ENCODE results near the gene HTRA3. TPM values are rescaled to one million over a fixed set of nuclear protein-coding genes. Genes with fewer than 3 reads are reported as not detected.

Gene HTRA3
- total RNA-seq, 5 donors from 2014 or later (not counting 1 experiment from before 2014, with no cell fraction given), result 0.13 to 0.26 TPM; not detected in 3

- Mint-ChIP-seq H3K27me3 (no peaks in the 10 kb centered on the region), H3K4me1 (no peaks in the 10 kb centered on the region)
- 84% methylated on average over 23 of the region's 23 CpGs for WGBS (ENCODE audit: insufficient coverage)
Measured at GRCh38 chr4:8285976-8286718, 16.6 kb downstream of the HTRA3 start.

GRCh38 chr4:8286719-8287342, 17.3 kb downstream of the HTRA3 start:
- H3K27me3 Mint-ChIP-seq, result no peaks in the 10 kb centered on the region
- H3K27me3 ChIP-seq (replicated peaks in 1 of 2; ENCODE audit: control insufficient read depth in 2 of 2, extremely low read depth in 1 of 2, insufficient read depth in 2 of 2, low read length in 1 of 2), result peaks cover 0 to 5% of the 10 kb centered on the region in 2 experiments
- CTCF ChIA-PET, result no interaction called here

More at GRCh38 chr4:8285976-8286718, 16.6 kb downstream of the HTRA3 start:
- Mint-ChIP-seq H3K9me3 (no peaks in the 10 kb centered on the region), H3K36me3 (no peaks in the 10 kb centered on the region), H3K4me3 (no peak overlapping the region), H3K27ac (no peak overlapping the region)
- peaks cover 0 to 7% of the 10 kb centered on the region in 2 experiments for H3K27me3 ChIP-seq (replicated peaks in 1 of 2; ENCODE audit: control insufficient read depth in 2 of 2, extremely low read depth in 1 of 2, insufficient read depth in 2 of 2, low read length in 1 of 2)
- DNase-seq (no peak), ATAC-seq (replicated peaks in 1 of 4) (no peak)
- POLR2A ChIA-PET, result no interaction called here
- CTCF ChIA-PET, result no interaction called here
- H3K36me3 ChIP-seq (ENCODE audit: control insufficient read depth in 2 of 2, extremely low read depth in 1 of 2, insufficient read depth in 1 of 2, low read length in 1 of 2), result no peaks in the 10 kb centered on the region
- H3K27ac ChIP-seq (ENCODE audit: low read length), result no peak overlapping the region
- H3K4me3 ChIP-seq (ENCODE audit: control insufficient read depth in 1 of 2, extremely low read depth in 1 of 2, low read length in 1 of 2), result no peak overlapping the region
- H3K9me3 ChIP-seq, result no peaks in the 10 kb centered on the region
- H3K4me1 ChIP-seq (ENCODE audit: control insufficient read depth in 1 of 2, extremely low read depth in 1 of 2, insufficient read depth in 2 of 2, low read length in 2 of 2), result no peaks in the 10 kb centered on the region

GRCh38 chr4:8287343-8288280, 18.1 kb downstream of the HTRA3 start:
- no peaks in the 10 kb centered on the region for H3K4me1 Mint-ChIP-seq
- Histone ChIP-seq H3K9me3 (no peaks in the 10 kb centered on the region), H3K4me3 (ENCODE audit: control insufficient read depth in 1 of 2, extremely low read depth in 1 of 2, low read length in 1 of 2) (no peak overlapping the region), H3K4me1 (ENCODE audit: control insufficient read depth in 1 of 2, extremely low read depth in 1 of 2, insufficient read depth in 2 of 2, low read length in 2 of 2) (no peaks in the 10 kb centered on the region), H3K27me3 (replicated peaks in 1 of 2; ENCODE audit: control insufficient read depth in 2 of 2, extremely low read depth in 1 of 2, insufficient read depth in 2 of 2, low read length in 1 of 2) (peaks cover 0 to 5% of the 10 kb centered on the region in 2 experiments), H3K36me3 (ENCODE audit: control insufficient read depth in 2 of 2, extremely low read depth in 1 of 2, insufficient read depth in 1 of 2, low read length in 1 of 2) (no peaks in the 10 kb centered on the region), H3K27ac (ENCODE audit: low read length) (no peak overlapping the region)
- WGBS (ENCODE audit: insufficient coverage), result 80% methylated on average over 8 of the region's 18 CpGs
- no peak for ATAC-seq (replicated peaks in 1 of 4)
- CTCF ChIA-PET, result no interaction called here
- H3K36me3 Mint-ChIP-seq, result no peaks in the 10 kb centered on the region
- no peaks in the 10 kb centered on the region for H3K9me3 Mint-ChIP-seq
- H3K27ac Mint-ChIP-seq, result no peak overlapping the region
- H3K4me3 Mint-ChIP-seq, result no peak overlapping the region
- no peaks in the 10 kb centered on the region for H3K27me3 Mint-ChIP-seq
- POLR2A ChIA-PET, result no interaction called here
- no peak for DNase-seq

More at GRCh38 chr4:8286719-8287342, 17.3 kb downstream of the HTRA3 start:
- no peak overlapping the region for H3K27ac Mint-ChIP-seq
- H3K9me3 Mint-ChIP-seq, result no peaks in the 10 kb centered on the region
- no peaks in the 10 kb centered on the region for H3K36me3 ChIP-seq (ENCODE audit: control insufficient read depth in 2 of 2, extremely low read depth in 1 of 2, insufficient read depth in 1 of 2, low read length in 1 of 2)
- POLR2A ChIA-PET, result no interaction called here
- no peak overlapping the region for H3K27ac ChIP-seq (ENCODE audit: low read length)
- no peaks in the 10 kb centered on the region for H3K36me3 Mint-ChIP-seq
- DNase-seq, result no peak
- H3K4me3 ChIP-seq (ENCODE audit: control insufficient read depth in 1 of 2, extremely low read depth in 1 of 2, low read length in 1 of 2), result no peak overlapping the region
- no peaks in the 10 kb centered on the region for H3K4me1 Mint-ChIP-seq
- no peaks in the 10 kb centered on the region for H3K4me1 ChIP-seq (ENCODE audit: control insufficient read depth in 1 of 2, extremely low read depth in 1 of 2, insufficient read depth in 2 of 2, low read length in 2 of 2)
- no peaks in the 10 kb centered on the region for H3K9me3 ChIP-seq
- 85% methylated on average over 12 of the region's 15 CpGs for WGBS (ENCODE audit: insufficient coverage)
- no peak for ATAC-seq (replicated peaks in 1 of 4)
- no peak overlapping the region for H3K4me3 Mint-ChIP-seq

- ChIA-PET CTCF (no interaction called here), POLR2A (no interaction called here)
- Histone ChIP-seq H3K27ac (ENCODE audit: low read length) (no peak overlapping the region), H3K4me1 (ENCODE audit: control insufficient read depth in 1 of 2, extremely low read depth in 1 of 2, insufficient read depth in 2 of 2, low read length in 2 of 2) (no peaks in the 10 kb centered on the region), H3K27me3 (replicated peaks in 1 of 2; ENCODE audit: control insufficient read depth in 2 of 2, extremely low read depth in 1 of 2, insufficient read depth in 2 of 2, low read length in 1 of 2) (peaks cover 0 to 4% of the 10 kb centered on the region in 2 experiments), H3K9me3 (no peaks in the 10 kb centered on the region), H3K36me3 (ENCODE audit: control insufficient read depth in 2 of 2, extremely low read depth in 1 of 2, insufficient read depth in 1 of 2, low read length in 1 of 2) (no peaks in the 10 kb centered on the region), H3K4me3 (ENCODE audit: control insufficient read depth in 1 of 2, extremely low read depth in 1 of 2, low read length in 1 of 2) (no peak overlapping the region)
- H3K27me3 Mint-ChIP-seq, result no peaks in the 10 kb centered on the region
- ATAC-seq (replicated peaks in 1 of 4), result no peak
- no peaks in the 10 kb centered on the region for H3K9me3 Mint-ChIP-seq
- no peak overlapping the region for H3K4me3 Mint-ChIP-seq
- H3K27ac Mint-ChIP-seq, result no peak overlapping the region
- WGBS (ENCODE audit: insufficient coverage), result 75% methylated on average over 11 of the region's 13 CpGs
- H3K4me1 Mint-ChIP-seq, result no peaks in the 10 kb centered on the region
- no peaks in the 10 kb centered on the region for H3K36me3 Mint-ChIP-seq
- DNase-seq, result no peak
Measured at GRCh38 chr4:8289151-8289750, 19.7 kb downstream of the HTRA3 start.

- H3K4me3 Mint-ChIP-seq, result no peak overlapping the region
- no peaks in the 10 kb centered on the region for H3K4me1 Mint-ChIP-seq
- DNase-seq (no peak), ATAC-seq (replicated peaks in 1 of 4) (no peak)
- H3K27ac ChIP-seq (ENCODE audit: low read length), result no peak overlapping the region
- no peaks in the 10 kb centered on the region for H3K9me3 ChIP-seq
- H3K4me1 ChIP-seq (ENCODE audit: control insufficient read depth in 1 of 2, extremely low read depth in 1 of 2, insufficient read depth in 2 of 2, low read length in 2 of 2), result no peaks in the 10 kb centered on the region
- no peaks in the 10 kb centered on the region for H3K36me3 ChIP-seq (ENCODE audit: control insufficient read depth in 2 of 2, extremely low read depth in 1 of 2, insufficient read depth in 1 of 2, low read length in 1 of 2)
- no peaks in the 10 kb centered on the region for H3K36me3 Mint-ChIP-seq
- H3K27me3 ChIP-seq (replicated peaks in 1 of 2; ENCODE audit: control insufficient read depth in 2 of 2, extremely low read depth in 1 of 2, insufficient read depth in 2 of 2, low read length in 1 of 2), result peaks cover 0 to 3% of the 10 kb centered on the region in 2 experiments
- no peak overlapping the region for H3K4me3 ChIP-seq (ENCODE audit: control insufficient read depth in 1 of 2, extremely low read depth in 1 of 2, low read length in 1 of 2)
- H3K9me3 Mint-ChIP-seq, result peaks cover 0 to 4% (median 0%) of the 10 kb centered on the region in 3 donors
- WGBS (ENCODE audit: insufficient coverage), result 89% methylated on average over 27 of the region's 29 CpGs
- H3K27me3 Mint-ChIP-seq, result no peaks in the 10 kb centered on the region
- ChIA-PET POLR2A (no interaction called here), CTCF (no interaction called here)
- no peak overlapping the region for H3K27ac Mint-ChIP-seq
Measured at GRCh38 chr4:8289956-8290700, 20.6 kb downstream of the HTRA3 start.

GRCh38 chr4:8290701-8290970, 21.1 kb downstream of the HTRA3 start:
- CTCF ChIA-PET, result no interaction called here
- no peak overlapping the region for H3K27ac ChIP-seq (ENCODE audit: low read length)
- no peak for DNase-seq

More at GRCh38 chr4:8290701-8290970, 21.1 kb downstream of the HTRA3 start:
- no peaks in the 10 kb centered on the region for H3K4me1 Mint-ChIP-seq
- H3K36me3 ChIP-seq (ENCODE audit: control insufficient read depth in 2 of 2, extremely low read depth in 1 of 2, insufficient read depth in 1 of 2, low read length in 1 of 2), result no peaks in the 10 kb centered on the region
- no CpG with 5 or more reads among the region's 8 CpGs for WGBS (ENCODE audit: insufficient coverage)
- no peaks in the 10 kb centered on the region for H3K4me1 ChIP-seq (ENCODE audit: control insufficient read depth in 1 of 2, extremely low read depth in 1 of 2, insufficient read depth in 2 of 2, low read length in 2 of 2)
- peaks cover 0 to 4% (median 0%) of the 10 kb centered on the region in 3 donors for H3K9me3 Mint-ChIP-seq
- H3K27me3 Mint-ChIP-seq, result peaks cover 0 to 3% of the 10 kb centered on the region in 2 donors
- H3K4me3 Mint-ChIP-seq, result no peak overlapping the region
- no peak overlapping the region for H3K27ac Mint-ChIP-seq
- no peaks in the 10 kb centered on the region for H3K9me3 ChIP-seq
- no peak overlapping the region for H3K4me3 ChIP-seq (ENCODE audit: control insufficient read depth in 1 of 2, extremely low read depth in 1 of 2, low read length in 1 of 2)
- no peak for ATAC-seq (replicated peaks in 1 of 4)
- POLR2A ChIA-PET, result no interaction called here
- H3K27me3 ChIP-seq (replicated peaks in 1 of 2; ENCODE audit: control insufficient read depth in 2 of 2, extremely low read depth in 1 of 2, insufficient read depth in 2 of 2, low read length in 1 of 2), result peaks cover 0 to 8% of the 10 kb centered on the region in 2 experiments
- no peaks in the 10 kb centered on the region for H3K36me3 Mint-ChIP-seq

Data from T-cell (primary cell).